Measurements from ENCODE around the gene EDIL3. TPM values are rescaled to one million over a fixed set of nuclear protein-coding genes. Genes with fewer than 3 reads are reported as not detected.

The EDIL3 gene
- total RNA-seq, 1 donor from 2014 or later, result 29.4 TPM

GRCh38 chr5:84274585-84275468 lies 109.9 kb downstream of the EDIL3 start:
- ATAC-seq (no peak), DNase-seq (ENCODE audit: low spot score) (peak; percentile 65)
- intact Hi-C loops (cut with DNase I), result no loop called here

DNA sequence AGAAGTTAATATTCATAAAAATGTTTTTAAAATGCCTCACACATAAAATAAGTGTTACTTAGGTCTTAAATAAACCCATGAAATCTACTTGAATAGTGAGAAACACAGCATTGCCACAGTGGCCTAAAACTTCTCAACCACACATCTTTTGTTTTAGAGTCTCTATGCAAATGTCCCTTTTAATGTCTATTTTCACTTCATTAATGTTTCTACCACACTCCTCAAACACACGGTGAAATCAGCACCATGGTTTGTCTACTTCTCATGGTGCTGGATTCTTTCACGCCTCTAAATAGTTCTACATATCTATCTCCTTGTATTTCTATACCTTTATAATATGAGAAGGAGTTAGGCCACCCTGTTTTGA lies 111.2 kb downstream of the EDIL3 start:
- no peak for DNase-seq (ENCODE audit: low spot score)
- no peak for ATAC-seq
- intact Hi-C loops (cut with DNase I), result no loop called here

- ATAC-seq (no peak), DNase-seq (ENCODE audit: low spot score) (no peak)
- intact Hi-C loops (cut with DNase I), result no loop called here
These were observed 111.7 kb downstream of the EDIL3 start for GRCh38 chr5:84272771-84273516.

DNA sequence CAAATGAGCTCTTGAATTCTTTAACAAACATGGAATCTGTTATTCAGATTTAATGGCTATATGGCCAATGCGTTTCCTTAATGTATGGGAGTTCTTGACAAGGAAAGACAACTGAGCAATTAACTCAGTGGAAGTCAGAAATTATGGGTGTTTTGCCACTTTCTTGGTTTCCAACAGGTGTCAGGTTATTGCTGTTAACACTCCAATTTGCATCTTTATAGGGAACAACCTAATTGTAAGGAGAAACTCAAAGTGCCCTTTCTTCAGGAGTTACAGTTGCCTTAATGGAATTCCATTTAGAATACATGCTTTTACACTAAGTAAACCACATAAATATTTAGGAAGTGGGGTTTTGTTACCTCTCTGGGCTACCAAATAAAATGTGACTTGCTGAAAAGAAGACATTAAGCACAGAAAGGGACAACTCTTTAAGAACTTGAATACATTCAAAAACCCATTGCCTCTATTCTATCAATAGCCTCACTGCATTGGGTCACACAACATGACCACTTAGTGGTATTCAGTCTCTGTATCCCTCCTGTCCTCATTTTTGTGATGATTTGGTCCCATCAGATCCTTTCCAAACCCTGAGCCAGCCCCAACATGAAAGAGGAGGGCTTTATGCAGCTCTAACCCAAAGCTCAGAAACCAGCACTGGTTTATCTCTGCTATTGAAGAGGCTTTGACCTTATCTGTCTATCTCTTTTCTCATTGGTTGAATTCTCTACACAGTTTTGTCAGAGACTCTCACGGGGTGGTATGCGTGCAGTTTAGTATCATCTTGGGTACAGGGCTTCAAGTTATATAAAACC lies 118.7 kb downstream of the EDIL3 start:
- intact Hi-C loops (cut with DNase I), result no loop called here
- ATAC-seq (no peak), DNase-seq (ENCODE audit: low spot score) (no peak)

DNA sequence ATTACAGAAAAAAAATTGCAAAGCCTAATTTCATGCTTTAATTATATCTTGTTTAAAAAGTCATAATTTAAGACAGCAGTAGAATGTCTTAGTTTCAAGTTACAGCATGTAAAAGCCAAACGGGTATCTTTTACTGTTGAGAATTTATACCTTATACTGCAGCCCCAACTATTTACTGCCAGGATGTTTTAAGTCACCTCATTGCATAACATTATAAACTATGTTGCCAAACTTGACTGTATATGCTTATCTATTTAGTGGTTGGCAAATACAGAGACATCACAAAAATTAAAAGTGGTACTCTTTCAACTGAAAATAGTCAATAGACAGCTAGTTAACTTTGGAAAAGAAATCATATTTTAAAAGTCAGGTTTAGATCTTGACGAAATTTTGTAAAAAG lies 119.5 kb downstream of the EDIL3 start:
- no peak for ATAC-seq
- intact Hi-C loops (cut with DNase I), result no loop called here
- DNase-seq (ENCODE audit: low spot score), result no peak

DNA sequence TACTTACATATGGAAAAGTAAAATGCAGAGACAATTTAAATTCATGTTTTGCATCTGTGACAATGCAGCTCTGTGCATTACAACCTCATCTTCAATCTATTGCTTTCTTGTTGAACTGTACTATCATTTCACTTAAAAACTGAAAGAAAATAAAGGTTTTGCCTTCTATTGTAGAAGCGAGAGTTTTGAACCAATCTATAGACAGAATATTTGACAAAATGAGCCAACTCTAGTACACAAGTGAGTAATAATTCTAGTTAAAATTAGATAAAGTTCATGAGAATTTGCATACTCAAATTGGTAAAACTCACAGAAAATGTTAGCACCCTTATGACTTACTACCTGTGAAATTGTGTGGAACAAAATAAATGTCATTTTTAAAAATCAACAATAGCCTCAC lies 123.7 kb downstream of the EDIL3 start:
- ATAC-seq, result no peak
- intact Hi-C loops (cut with DNase I), result no loop called here

GRCh38 chr5:84260140-84260539 lies 124.5 kb downstream of the EDIL3 start:
- intact Hi-C loops (cut with DNase I), result no loop called here

More for the DNA sequence above, 123.7 kb downstream of the EDIL3 start:
- no peak for DNase-seq (ENCODE audit: low spot score)

GRCh38 chr5:84259283-84260045 lies 125.2 kb downstream of the EDIL3 start:
- DNase-seq (ENCODE audit: low spot score) (no peak), ATAC-seq (peak; percentile 39)
- intact Hi-C loops (cut with DNase I), result no loop called here

More at GRCh38 chr5:84260140-84260539, 124.5 kb downstream of the EDIL3 start:
- no peak for DNase-seq (ENCODE audit: low spot score)
- no peak for ATAC-seq

DNA sequence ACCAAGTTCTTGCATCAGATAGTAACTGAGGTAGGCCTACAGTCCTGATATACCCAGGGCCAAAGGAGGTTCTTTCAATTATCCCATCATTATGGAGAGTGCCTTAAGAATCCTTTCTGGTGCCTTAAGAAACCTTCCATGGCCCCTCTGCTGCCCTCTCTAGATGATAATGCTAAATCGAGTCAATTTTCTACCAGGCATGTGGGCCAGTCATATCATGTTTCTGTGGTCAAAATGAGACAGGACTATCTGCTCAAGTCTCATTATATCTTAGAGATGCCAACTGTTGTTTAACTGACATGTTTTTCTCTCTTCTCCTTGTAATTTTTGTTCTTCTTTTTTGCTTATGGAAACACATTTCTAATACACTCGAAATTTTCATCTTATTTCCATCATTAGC lies 127.6 kb downstream of the EDIL3 start:
- intact Hi-C loops (cut with DNase I), result no loop called here
- no peak for ATAC-seq
- DNase-seq (ENCODE audit: low spot score), result no peak

- ATAC-seq, result peak; percentile 59
- intact Hi-C loops (cut with DNase I), result no loop called here
- DNase-seq (ENCODE audit: low spot score), result no peak
These were observed 129.4 kb downstream of the EDIL3 start for GRCh38 chr5:84255315-84255714.

DNA sequence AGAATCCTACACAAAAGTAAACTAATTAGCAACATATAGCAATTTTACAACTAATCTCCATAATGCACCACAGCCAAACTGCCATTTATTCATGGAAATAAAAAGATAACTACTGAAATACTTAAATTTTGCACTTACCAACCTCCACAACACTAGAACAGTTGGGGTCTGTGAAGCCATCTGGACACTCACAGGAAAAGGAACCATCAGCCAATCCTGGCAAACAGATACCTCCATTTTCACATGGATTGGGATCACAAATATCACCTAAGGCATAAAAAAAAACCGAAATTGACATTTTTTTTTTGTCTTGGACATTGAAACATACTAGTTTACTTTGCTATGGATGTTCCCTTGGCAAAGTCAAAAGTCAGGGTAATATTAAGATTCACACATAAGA lies 130.7 kb downstream of the EDIL3 start:
- no peak for ATAC-seq
- no peak for DNase-seq (ENCODE audit: low spot score)
- intact Hi-C loops (cut with DNase I), result no loop called here

GRCh38 chr5:84251503-84251902 lies 133.2 kb downstream of the EDIL3 start:
- ATAC-seq, result no peak
- intact Hi-C loops (cut with DNase I), result no loop called here
- DNase-seq (ENCODE audit: low spot score), result no peak

DNA sequence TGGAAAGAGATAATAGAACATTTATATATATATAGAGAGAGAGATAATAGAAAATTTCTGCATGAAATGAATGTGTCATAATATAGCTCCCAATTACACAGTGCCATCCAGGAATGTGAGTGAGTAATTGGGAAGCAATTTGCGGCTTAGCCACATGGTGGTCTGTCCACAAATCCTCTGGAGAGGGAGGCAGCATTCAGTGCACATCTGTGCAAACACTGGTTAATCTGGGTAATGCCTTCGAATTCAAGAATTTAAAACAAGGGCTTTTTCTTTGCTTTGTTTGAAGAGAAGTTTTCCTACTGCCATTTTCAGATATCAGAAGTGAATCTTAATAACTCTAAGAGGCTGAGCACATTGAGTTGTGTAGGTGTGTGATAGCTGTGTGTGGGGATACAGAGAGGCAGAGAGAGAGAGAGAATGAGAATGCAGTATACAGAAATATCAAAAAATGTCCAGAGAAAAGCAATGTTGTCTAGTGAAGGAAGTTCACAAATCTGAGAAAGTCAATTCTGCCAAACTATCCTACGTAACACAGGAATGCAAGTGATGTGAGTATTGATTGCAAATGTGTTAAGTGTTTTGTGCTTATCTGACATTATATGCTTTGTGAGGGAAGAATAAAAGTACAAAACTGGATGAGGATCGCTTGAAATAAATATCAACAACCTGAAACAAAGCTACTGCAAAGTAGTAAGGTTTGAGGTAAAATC lies 134.6 kb downstream of the EDIL3 start:
- ATAC-seq, result peak; percentile 76
- intact Hi-C loops (cut with DNase I), result no loop called here
- DNase-seq (ENCODE audit: low spot score), result no peak

DNA sequence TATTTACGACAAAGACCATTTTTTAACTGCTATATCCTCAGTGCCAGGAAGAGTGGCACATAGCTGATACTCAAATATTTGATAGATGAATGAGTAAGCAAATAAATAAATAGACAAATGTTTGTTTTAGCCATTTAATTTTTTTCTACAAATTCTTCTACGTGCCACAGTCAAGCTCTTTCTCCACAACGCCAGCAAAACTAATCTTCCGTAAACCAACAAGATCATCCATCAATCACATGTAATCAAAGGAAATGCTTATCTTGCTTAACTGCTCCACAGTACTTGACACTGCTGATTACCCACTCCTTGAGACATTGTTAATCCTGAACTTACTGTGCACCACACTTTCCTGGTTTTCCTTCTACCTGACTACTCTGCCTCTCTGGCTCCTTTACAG lies 136.7 kb downstream of the EDIL3 start:
- DNase-seq (ENCODE audit: low spot score) (no peak), ATAC-seq (no peak)
- intact Hi-C loops (cut with DNase I), result no loop called here

DNA sequence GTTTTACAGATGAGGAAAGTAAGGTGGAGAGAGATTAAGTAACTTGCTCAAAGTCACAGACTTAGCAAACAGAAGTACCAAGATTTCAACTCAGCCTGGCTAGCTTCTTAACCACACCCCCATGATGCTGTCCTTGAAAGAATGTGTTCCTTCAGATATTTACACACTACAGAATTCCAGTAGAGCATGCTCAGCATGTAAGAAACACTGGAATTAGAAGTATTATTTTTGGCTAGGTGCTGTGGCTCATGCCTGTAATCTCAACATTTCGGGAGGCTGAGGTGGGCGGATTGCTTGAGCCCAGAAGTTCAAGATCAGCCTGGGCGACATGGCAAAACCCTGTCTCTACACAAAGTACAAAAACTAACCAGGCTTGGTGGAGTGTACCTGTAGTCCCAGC lies 142.4 kb downstream of the EDIL3 start:
- no peak for DNase-seq (ENCODE audit: low spot score)
- intact Hi-C loops (cut with DNase I), result no loop called here
- ATAC-seq, result peak; percentile 77

DNA sequence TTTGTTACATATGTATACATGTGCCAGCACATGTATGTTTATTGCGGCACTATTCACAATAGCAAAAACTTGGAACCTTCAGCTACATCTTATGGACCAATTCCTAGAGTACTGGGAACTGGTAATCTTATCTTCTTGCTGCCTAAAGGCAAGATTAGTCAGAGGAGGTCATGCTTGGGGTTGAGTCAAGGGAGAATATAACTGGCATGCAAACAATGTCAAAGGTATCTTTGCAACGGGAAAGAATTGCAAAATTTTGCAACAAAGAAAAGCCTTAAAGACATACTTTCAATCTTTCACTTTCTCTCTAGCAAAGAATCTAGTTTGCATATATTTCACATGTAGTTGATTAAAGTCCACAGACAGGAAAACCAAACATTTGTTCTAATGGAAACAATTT lies 145.2 kb downstream of the EDIL3 start:
- ATAC-seq (no peak), DNase-seq (ENCODE audit: low spot score) (no peak)
- intact Hi-C loops (cut with DNase I), result no loop called here

DNA sequence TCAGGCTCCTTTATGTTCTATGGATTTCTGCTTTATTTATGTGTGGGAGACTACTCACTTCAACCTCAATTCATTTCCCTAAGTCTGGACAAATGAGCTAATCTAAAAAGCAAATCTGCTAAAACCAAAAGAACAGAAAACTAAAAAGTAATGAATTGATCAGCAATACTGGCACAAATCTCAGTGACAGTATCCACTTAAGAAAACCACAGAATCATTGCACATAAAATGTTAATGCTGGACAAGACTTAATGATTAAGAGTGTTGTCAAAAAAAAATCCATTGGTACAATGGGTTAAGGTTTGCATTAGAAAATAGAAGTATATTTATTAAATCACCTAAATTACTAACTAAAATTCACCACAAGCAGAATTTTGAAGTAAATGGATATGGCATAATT lies 147.6 kb downstream of the EDIL3 start:
- intact Hi-C loops (cut with DNase I), result no loop called here
- no peak for DNase-seq (ENCODE audit: low spot score)
- no peak for ATAC-seq

DNA sequence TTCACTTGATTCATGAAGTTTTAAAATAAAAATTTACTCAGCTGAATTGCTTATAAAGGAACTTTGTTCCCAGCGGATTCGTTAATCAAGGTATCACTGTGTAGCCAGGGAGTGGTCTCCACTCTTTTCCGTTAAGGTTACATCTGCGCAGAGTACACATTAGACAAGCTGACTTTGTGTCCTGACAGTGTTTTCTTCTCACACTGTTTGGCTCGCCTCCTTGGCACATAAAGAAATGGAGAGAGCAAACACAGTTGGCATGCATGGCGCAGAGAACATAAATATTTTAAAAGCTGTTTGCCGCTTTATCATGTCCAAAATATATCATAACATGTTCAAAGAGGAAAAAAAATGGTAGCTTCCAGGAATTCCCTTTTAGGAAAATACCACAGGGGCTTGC lies 153.2 kb downstream of the EDIL3 start:
- intact Hi-C loops (cut with DNase I), result no loop called here
- ATAC-seq (no peak), DNase-seq (ENCODE audit: low spot score) (no peak)

All from sciatic nerve (tissue), 2 donors.